ENCODE data around the gene AMZ1. TPM values are rescaled to one million over a fixed set of nuclear protein-coding genes. Genes with fewer than 3 reads are reported as not detected.
A peak's percentile ranks its signal among the peaks of the same experiment; 100 is the strongest.

Gene AMZ1
- polyA plus RNA-seq, 5 donors, result 0.28 to 0.64 (median 0.38) TPM

DNA sequence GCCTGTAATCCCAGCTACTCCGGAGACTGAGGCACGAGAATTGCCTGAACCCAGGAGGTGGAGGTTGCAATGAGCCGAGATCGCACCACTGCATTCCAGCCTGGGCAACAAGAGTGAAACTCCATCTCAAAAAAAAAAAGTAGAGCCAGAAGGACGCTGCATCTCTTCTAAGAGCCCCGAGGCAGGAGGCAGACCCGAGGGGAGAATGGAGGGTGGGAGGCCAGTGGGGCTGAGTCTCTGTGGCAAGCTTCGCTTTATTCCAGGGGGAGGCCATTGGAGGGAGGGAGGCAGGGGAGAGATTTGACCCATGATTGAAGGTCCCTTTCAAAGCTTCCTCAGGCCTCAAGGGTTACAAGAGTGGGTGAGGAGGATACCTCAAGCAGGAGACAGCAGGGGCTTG is 37.6 kb upstream of the AMZ1 start:
- DNase-seq, result no peak

- DNase-seq, result no peak
These were observed 36.7 kb upstream of the AMZ1 start for GRCh38 chr7:2651336-2651735.

GRCh38 chr7:2651847-2652735 is 35.9 kb upstream of the AMZ1 start:
- no peak for DNase-seq

- no peak for DNase-seq
These were observed 35.3 kb upstream of the AMZ1 start for GRCh38 chr7:2652736-2653060.

GRCh38 chr7:2654059-2654458 is 33.9 kb upstream of the AMZ1 start:
- no peak for DNase-seq

GRCh38 chr7:2655870-2656614 is 32.0 kb upstream of the AMZ1 start:
- DNase-seq, result no peak

GRCh38 chr7:2657208-2657607 is 30.8 kb upstream of the AMZ1 start:
- DNase-seq, result no peak

DNA sequence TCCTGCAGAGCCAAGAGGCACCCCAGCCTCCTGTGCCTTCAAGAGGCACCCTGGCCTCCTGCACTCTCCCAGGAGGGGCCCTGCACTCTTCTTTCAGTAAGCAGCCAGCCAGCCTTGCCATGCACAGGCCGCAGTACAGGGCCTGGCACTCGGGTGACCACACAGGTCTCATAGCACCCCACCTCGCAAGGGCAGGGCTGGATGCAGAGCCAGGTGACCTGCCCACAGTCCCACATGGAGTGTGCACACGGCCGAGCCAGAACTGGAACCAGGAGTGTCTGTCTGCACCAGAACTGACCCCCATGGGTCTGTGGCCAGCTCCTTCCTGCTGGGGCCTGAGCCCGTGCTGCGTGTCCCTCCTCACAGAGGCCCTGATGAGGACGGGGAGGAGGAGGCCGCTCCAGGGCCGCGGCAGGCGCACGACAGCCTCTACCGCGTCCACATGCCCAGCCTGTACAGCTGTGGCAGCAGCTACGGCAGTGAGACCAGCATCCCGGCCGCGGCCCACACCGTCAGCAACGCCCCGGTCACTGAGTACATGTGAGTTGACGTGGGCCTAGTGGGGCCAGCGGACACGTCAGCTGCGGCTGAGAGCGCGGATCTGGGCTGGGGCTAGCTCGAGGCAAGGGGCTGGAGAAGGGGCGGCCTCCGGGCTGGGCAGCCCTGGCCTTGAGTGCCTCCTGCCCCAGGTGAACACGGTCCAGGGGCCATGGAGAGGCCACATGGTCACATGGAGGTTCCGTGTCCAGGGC is 29.9 kb upstream of the AMZ1 start:
- DNase-seq, result no peak

- DNase-seq, result no peak
These were observed 29.1 kb upstream of the AMZ1 start for GRCh38 chr7:2658941-2659340.

- DNase-seq, result no peak
These were observed 28.2 kb upstream of the AMZ1 start for GRCh38 chr7:2659556-2660358.

GRCh38 chr7:2660359-2661095 is 27.5 kb upstream of the AMZ1 start:
- DNase-seq, result no peak

GRCh38 chr7:2661096-2661449 is 26.9 kb upstream of the AMZ1 start:
- no peak for DNase-seq

- DNase-seq, result no peak
These were observed 26.3 kb upstream of the AMZ1 start for GRCh38 chr7:2661602-2662272.

- DNase-seq, result no peak
These were observed 25.5 kb upstream of the AMZ1 start for GRCh38 chr7:2662273-2663120.

DNA sequence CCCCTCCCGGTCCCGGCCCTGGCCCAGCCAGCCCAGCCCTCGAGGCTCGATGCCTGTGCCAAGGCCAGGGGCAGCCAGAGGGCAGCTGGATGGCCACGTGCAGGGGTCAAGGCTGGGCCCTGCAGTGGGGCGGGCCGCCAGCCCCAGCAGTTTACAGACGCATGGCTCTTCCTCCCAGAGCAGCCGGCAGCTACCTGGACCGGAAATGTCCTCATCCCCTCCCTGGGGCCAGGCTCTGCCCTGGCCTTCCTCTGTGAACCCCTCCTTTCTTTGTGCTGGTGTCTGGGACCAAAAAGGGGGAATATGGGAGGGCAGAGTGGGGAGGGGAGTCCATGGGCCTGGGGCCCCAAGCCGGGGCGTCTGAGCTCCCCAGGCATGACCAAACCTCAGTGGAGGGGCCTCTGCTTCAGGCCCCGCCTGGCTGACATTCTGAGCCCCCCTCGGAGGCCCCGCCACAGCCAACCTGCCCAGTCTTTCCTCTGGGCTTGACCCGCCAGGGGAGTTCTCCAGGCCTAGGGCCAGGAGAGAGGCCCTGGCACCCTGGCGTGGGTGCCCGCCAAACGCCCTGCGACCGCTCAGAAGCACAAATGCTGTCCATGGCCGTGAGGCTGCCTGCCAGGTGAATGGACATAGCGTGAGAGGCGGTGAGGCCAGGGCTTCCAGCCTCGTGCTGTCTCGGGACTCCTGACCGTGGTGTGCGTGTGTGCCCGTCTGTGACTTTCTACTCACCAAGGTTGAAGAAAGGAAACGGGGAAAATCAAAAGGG is 24.7 kb upstream of the AMZ1 start:
- peak in 1 of 2 donors; percentile 51 for DNase-seq

- DNase-seq, result no peak
These were observed 24.0 kb upstream of the AMZ1 start for GRCh38 chr7:2663960-2664359.

DNA sequence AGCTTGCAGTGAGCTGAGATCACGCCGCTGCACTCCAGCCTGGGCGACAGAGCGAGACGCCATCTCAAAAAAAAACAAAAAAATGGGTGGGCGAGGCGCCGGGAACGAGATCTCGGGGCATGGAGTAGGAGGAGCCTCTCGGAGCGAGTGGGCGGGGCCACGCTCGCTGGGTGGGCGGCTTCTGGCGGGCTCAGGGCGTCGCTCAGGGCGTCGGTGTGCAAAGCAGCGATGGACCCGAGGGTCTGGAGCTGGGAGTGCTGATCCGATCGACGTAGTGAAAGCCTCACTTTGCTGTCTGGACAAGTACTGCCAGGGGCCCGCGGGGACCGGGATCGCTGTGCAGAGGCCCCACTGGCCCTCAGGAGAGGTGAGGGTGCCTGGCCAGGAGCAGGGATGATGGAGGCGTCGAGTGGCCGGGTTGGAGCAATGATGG is 22.6 kb upstream of the AMZ1 start:
- no peak for DNase-seq

- DNase-seq, result no peak
These were observed 21.8 kb upstream of the AMZ1 start for GRCh38 chr7:2666155-2666554.

Measured in right lung (tissue), 5 donors.